ENCODE measurements around the gene SLC12A5.

Gene SLC12A5

DNA sequence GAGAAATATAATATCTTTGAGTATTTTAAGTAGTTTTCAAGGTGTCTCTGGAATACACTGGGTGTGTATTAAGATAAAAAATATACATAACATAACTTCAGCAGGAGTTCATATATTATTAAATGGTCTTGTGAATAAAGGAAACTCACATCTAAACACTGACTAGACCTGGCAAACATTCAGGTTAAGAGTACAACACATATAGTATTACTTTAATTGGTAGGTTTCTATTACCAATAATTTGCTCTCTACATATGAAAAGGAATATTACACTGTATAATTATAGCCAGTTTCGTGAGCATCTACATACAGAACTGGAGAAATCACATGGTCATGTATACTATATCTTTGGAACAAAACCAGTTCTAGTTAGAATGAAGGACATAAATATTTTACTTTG, 52.1 kb downstream of the SLC12A5 start:
- H3K27ac ChIP-seq = no peak overlapping the region
- TF ChIP-seq, protein P1, sequence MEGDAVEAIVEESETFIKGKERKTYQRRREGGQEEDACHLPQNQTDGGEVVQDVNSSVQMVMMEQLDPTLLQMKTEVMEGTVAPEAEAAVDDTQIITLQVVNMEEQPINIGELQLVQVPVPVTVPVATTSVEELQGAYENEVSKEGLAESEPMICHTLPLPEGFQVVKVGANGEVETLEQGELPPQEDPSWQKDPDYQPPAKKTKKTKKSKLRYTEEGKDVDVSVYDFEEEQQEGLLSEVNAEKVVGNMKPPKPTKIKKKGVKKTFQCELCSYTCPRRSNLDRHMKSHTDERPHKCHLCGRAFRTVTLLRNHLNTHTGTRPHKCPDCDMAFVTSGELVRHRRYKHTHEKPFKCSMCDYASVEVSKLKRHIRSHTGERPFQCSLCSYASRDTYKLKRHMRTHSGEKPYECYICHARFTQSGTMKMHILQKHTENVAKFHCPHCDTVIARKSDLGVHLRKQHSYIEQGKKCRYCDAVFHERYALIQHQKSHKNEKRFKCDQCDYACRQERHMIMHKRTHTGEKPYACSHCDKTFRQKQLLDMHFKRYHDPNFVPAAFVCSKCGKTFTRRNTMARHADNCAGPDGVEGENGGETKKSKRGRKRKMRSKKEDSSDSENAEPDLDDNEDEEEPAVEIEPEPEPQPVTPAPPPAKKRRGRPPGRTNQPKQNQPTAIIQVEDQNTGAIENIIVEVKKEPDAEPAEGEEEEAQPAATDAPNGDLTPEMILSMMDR (conservative IDR thresholded peaks at IDR 0.05) = no peak

DNA sequence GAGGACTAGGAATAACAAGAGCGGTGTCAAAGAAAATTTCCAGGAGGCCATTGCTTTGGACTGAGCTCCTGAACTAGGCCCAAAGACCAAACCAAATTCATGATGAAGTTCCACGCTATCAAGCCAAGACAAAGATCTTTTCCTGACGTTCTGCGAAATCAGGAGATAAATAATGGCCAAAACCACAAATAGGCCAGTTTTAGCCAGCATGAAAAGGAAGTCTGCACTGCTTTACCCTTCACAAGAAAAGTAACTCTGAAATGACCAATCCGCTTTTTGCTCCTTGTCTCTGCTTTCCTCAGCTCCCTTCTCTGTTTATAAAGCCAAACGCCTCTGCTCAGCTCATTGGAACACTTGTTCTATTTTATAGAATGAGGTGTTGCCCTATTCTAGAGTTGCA, 54.1 kb downstream of the SLC12A5 start:
- TF ChIP-seq, protein P1 (conservative IDR thresholded peaks at IDR 0.05) = no peak
- no peak overlapping the region for H3K27ac ChIP-seq

DNA sequence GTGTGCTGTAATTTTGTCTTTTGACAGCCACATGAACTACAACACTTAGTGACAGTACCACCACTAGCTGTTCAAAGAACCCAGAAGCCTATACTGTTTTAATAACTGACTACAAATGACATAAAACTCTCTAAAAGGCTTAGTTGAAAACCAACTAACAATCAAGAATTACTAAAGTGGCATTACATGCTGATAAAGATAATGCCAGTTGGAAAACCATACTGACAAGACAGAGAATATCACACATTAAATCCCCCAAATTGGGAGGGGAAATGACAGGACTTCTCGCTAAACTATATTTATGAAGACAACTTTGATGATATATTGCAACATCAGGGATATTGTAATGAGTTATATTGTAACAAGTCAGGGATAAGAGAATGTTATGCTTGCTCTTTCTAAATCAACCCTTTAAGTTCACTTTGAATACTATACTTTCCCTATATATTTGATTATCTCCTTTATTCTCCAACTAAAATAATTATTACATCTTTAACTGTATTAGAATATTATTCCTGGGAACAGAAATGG, 54.6 kb downstream of the SLC12A5 start:
- TF ChIP-seq, protein P1 (conservative IDR thresholded peaks at IDR 0.05) = no peak
- H3K27ac ChIP-seq = no peak overlapping the region

DNA sequence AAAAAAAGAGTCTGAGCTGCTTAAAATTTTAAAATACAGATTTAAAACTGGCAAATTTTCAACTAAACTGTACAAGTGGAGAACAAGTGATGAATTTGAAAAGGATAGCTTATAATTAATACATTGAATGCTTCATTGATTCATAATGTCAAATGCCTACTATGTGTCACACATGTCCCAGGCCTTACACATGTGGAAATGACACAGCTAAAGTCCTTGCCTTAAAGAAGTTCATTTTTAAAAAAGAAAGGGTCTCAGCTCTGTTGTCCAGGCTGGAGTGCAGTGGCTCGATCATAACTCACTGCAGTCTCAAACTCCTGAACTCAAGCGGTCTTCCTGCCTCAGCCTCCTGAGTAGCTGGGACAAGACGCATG, 55.8 kb downstream of the SLC12A5 start:
- no peak overlapping the region for H3K27ac ChIP-seq

DNA sequence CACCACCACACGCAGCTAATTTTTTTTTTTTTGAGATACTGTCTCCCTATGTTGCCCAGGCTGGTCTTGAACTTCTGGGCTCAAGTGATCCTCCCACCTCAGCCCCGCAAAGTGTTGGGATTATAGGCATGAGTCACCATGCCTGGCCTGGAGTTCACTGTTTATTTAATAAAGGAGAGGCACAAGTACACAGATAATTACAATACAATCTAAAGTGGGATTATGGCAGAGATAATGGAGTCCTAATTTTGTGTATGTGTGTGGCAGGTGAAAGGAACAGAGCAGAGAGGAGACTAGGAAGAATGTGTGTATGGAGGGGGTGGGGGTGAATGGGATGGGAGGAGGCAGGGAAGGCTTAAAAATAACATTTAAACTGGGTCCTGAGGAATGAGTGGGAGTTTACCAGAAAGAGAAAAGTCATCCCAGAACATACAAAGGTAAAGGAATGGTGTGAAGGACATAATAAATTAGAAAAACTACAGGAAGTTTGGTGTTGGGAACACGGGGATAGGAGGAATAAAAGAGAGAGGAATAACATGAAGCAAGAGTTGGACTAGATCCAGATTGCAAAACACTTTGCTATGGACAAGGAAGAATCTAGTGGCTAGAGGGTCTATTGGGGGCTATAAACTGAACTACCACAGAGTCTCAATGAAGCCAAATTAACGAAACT, 56.3 kb downstream of the SLC12A5 start:
- TF ChIP-seq, protein P1 (conservative IDR thresholded peaks at IDR 0.05) = no peak
- no peak overlapping the region for H3K27ac ChIP-seq

More for the DNA sequence above, 55.8 kb downstream of the SLC12A5 start:
- TF ChIP-seq, protein P1 (conservative IDR thresholded peaks at IDR 0.05) = no peak

DNA sequence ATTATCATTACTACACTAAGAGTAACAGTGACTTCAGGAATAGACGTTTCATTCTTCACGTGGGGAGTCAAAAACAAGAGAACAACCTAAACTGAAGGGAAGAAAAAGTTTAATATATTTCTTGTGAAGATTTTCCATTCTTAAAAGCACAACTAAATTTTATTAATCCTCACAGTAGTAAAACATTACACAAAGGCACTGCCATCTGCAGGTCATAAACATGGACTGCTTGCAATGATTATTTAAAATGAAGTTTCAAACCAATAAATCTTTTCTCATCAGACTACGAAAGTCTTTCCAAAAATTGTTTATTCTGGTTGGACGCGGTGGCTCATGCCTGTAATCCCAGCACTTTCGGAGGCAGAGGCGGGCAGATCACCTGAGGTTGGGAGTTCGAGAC, 58.1 kb downstream of the SLC12A5 start:
- TF ChIP-seq, protein P1 (conservative IDR thresholded peaks at IDR 0.05) = peak; percentile 78
- H3K27ac ChIP-seq = peak overlapping the region; percentile 97

DNA sequence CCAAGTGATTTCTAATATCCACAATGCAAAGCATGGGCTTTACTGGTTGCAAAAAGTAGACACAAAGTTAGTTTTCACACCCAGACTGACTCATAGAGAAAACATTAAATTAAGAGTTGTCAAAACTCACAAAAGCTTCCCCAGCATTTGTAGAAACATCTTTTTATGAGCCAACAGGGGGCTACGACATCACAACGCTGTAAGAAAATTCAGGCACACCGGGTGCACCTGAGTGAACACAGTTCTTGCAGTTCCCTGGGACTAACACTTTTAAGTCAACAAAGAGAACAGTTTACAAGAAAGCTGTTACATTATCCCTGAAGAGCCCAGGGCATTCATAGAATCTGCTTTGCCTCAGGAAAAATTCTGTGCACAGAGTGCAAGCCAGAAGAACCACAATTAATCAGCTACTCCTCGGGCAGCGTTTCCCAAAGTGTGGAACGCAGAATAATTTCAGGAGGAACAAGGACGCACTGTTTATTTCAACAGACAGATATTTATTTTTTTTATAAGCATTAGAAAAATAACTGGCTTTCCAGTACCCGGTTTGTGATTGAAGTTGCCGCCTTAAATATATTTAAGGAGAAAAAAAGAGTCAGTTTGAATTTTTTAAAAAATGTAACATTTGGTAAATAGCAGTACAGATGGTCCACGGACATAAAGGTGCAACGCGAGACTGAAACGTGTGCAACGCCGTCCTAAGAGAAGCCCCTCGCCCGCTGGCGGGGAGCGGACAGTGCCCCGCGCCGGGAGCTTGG, 59.6 kb downstream of the SLC12A5 start:
- H3K27ac ChIP-seq = peak overlapping the region; percentile 97
- TF ChIP-seq, protein P1 (conservative IDR thresholded peaks at IDR 0.05) = no peak
